HG02970 (cell line): ENCODE results near the gene NRG3.

ENCODE experiments used
- ATAC-seq: cut with Tn5 transposase; IDR thresholded peaks from one replicate; pipeline ENCODE4 v1.9.1; 2021; ENCODE audit warnings: mild to moderate bottlenecking, moderate library complexity, moderate number of reproducible peaks; ENCODE audit not compliant: unreplicated experiment, low FRiP score

The NRG3 gene

GRCh38 chr10:82256275-82256674 is 381.3 kb downstream of the NRG3 start:
- ATAC-seq, result no peak

DNA sequence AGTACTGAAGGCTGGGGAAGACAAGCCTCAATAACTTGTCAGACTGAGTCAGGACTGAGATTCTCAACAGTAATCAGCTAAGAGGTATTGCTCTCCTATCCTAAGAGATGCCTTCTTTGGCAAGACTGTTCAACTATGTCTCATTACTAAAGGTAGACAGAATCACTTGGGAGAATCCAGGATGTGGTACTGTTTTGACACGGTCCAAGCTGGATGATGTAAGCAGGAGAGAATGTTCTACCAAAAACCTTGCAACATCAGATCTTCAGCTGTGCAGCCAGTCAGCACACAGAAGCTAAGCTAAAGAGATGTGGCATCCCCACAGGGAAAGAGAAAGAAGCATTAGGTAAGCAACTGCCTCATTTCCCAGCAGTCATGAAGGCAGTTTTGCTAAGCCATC is 391.4 kb downstream of the NRG3 start:
- ATAC-seq, result no peak

GRCh38 chr10:82267014-82267413 is 392.0 kb downstream of the NRG3 start:
- ATAC-seq, result no peak

DNA sequence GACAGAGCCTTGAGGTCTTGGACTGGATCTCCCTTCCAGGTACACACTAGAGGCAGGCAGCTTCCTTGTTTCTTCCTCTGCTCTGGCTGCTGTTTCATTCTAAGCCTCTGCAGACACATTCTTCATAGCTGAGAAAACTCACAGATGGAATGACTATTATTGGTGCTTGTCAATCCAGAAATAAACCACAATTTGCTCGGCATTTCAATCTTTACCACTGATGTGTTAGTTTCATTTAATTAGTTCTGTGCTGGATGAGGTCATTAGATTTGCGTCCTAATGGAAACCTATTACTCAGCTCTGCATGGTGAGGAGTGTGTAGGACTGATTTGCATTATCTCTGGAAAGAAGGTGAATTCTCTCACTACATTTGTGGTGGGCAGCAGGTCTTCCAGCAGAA is 392.5 kb downstream of the NRG3 start:
- no peak for ATAC-seq

DNA sequence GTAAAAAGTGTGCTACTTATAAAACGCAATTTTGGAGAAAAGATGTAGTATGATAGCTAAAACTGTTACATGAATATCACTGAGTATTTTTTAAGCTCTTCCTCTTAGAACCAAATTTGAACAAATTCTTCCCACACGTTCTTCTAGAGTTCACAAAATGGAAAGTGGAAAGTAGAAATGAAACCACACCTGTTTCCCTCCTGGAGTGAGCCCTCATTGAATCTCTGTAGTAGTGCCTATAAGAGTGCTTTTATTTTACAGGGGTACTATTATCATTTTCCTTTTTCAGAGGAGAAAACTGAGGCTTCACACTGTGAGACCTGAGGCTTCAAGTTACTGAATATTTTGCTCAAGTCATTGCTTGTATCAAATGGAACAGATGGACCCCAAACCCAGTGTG is 393.0 kb downstream of the NRG3 start:
- ATAC-seq, result no peak

- ATAC-seq, result no peak
Observed at GRCh38 chr10:82277591-82277990, 402.6 kb downstream of the NRG3 start.

GRCh38 chr10:82278401-82279182 is 403.6 kb downstream of the NRG3 start:
- no peak for ATAC-seq

DNA sequence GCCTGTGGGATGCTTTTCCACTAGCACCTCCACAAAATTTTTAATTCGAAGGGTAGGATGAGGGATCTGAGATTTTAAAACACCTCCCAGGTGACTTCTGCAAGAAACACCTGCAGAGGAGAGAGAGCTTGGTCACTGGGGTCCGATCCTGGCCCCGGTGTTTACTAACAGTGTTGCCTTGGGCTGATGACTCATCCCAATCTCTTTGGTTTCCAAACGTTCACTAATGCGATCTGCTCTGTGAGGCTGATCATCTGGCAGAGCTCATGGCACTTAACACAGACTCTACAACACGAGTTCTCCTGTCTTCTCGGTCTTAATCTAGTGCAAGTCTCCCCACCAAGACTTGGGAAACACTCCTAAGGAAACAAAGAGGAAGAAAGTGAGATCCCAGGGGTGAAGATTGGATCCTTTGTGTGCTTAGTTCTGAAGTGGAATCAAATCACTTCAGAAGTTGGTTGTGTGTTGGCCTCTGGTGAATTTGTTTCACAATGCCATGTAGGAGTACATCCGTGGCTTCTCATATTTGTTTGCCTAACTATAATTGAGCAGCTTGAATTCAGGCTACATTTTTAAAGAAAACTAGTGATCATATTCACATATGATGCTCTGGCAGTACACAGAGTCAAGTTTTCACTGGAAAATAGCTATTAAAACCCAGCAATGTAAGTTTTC is 407.9 kb downstream of the NRG3 start:
- no peak for ATAC-seq

- no peak for ATAC-seq
Observed at GRCh38 chr10:82284180-82284579, 409.2 kb downstream of the NRG3 start.

DNA sequence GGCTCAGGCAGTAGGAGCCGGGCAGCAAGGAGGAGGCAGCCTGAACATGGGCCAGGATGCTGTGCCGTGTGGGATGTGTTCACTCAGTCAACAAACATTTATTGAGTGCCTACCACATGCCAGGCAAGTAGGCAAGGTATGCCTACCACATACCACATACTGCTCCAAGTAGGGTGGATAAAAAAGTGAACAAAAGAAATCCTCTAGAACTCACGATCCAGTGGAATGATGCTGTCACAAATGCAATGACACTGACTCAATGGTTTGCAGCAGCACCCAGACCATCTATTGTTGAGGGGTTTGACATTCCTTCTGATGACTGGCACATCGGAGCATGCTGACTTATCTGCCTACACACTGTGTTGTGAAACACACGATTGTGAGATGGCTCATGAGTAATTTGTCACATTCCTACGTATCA is 413.5 kb downstream of the NRG3 start:
- ATAC-seq, result no peak

DNA sequence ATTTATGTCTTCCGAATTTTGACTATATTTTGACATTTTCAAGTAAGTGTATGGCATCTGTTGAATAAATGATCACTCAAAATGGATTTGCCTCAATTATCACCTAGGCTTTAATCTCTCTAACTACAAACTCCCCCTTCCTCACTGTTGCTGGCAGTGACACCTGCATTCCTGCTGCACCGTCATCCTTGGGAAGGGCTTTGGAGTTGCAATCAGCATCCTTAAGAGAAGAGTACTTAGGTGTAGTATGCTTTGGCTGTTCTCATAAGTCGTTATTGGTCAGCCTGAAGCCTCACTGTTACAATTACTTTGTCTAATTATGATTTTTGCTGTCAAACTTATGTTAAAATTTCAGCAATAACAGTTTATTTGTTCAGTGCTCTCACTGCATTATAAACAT is 415.0 kb downstream of the NRG3 start:
- ATAC-seq, result no peak

DNA sequence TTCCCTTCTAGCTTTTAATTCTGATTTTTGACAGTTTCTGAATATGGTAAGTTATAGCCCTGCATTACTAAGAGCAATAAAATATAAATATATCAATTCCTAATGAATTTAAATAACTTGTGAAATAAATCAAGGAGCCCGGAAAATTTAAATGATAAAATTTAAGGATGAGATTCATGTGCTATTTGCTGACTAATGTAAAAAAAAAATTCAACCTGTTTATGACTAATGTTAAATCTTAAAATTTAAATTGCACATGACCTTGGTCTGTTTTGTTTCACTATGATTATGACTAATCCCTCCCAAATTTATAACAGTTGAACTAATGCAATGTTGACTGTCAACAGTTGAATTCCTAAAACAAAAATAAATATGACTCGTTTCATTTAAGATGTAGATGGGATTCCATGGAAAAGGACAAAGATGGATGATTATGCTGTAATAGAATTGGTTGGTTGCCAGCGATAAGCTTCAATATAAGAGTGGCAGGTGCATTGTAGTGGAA is 419.9 kb downstream of the NRG3 start:
- no peak for ATAC-seq

- no peak for ATAC-seq
Observed at GRCh38 chr10:82308641-82309040, 433.6 kb downstream of the NRG3 start.

GRCh38 chr10:82310839-82311238 is 435.8 kb downstream of the NRG3 start:
- ATAC-seq, result no peak

GRCh38 chr10:82313401-82313800 is 438.4 kb downstream of the NRG3 start:
- no peak for ATAC-seq

GRCh38 chr10:82318534-82318933 is 443.5 kb downstream of the NRG3 start:
- no peak for ATAC-seq

GRCh38 chr10:82319074-82319473 is 444.1 kb downstream of the NRG3 start:
- ATAC-seq, result no peak

DNA sequence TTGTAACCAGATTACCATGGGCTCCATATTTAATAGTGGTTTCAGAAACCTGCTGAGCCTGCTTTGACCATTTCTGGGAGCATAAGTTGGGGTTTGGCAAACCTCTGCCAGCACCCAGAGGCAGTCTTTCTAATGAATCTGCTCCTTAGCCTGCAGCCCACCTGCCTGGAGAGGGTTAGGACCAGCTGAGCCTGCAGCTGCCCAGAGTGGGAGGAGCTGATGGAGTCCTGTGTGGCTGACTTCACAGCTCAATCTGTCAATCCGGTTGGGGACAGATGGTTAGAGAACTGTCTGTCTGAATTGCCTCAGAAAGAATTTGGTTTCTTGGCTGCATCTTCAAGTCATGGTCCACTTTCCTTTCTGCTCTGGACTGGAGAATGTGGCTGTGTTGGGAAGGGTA is 444.6 kb downstream of the NRG3 start:
- ATAC-seq, result no peak

- no peak for ATAC-seq
Observed at GRCh38 chr10:82321724-82322123, 446.7 kb downstream of the NRG3 start.

DNA sequence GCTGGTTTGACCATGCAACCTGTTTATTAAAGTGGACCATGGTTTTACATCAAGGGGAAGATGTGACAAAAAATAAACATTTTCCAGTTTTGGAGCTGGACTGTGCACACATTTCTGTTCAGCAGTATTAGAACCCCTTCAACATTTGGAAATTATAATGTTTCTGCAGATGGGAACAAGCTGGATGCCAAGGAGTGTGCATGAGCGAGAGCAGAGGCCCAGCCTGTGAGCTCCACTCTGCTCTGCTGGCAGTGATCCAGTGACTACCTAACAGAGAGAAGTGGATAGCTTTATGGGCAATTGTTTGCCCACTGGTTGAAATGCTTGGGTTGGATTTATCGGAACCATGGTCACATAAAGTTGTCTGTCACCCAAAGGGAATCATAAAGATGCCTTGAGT is 456.7 kb downstream of the NRG3 start:
- no peak for ATAC-seq

DNA sequence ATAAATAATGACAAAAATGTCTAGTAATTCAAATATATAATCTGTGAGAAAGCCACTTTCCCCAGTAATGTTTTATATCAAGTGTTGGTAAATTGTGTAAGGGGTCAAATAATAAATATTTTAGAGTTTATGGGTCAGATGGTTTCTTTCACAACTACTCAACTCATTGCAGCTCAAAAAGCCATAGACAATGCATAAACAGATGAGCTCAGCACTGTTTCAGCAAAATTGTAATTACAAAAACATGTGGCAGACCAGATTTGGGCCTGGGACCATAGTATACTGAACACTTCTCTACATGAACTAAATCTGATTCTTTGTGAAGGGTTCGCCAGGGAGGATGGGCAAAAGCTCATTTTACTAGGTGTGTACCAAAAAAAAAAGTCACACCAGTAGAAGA is 460.8 kb downstream of the NRG3 start:
- ATAC-seq, result no peak

DNA sequence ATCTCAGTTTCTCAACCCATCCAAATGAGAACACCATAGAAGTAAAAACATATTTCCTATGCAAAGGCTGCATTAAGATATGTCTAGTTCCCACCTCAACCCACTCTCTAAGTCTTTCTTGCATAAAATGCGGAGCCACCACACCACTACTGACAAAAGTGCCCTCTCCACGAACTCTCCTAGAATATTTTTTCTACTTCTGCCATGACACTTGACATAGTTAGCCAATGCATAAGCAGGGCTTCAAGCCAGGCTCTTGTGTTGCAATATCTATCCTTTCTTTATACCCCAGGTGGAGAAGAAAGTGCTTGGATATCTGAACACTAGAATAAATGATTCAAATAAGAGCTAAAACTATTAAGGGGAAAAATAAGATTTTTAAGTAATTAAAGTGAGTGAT is 465.2 kb downstream of the NRG3 start:
- ATAC-seq, result no peak
